K562 (cell line): ENCODE data around the gene SLC11A1. TPM values are rescaled to one million over a fixed set of nuclear protein-coding genes. Genes with fewer than 3 reads are reported as not detected.

Source experiments
- ARID3A ChIP-seq: IDR thresholded peaks from 2 replicates; pipeline ENCODE4 v1.6.1; 2012; ENCODE audit warnings: low read depth, low read length, improper control_type of control experiment, borderline replicate concordance
- BHLHE40 ChIP-seq: IDR thresholded peaks from 2 replicates; pipeline ENCODE4 v1.6.1; 2011; ENCODE audit warnings: low read length, improper control_type of control experiment
- CBFA2T3 ChIP-seq: fragments of 450-650 bp; IDR thresholded peaks from 2 replicates; pipeline ENCODE4 v1.6.1; 2017
- ETV1 ChIP-seq: fragments of 450-650 bp; conservative IDR thresholded peaks from 2 replicates; pipeline ENCODE4 v1.6.1; 2016; ENCODE audit warnings: missing genetic modification characterization, control low read depth, low read depth, missing compliant biosample characterization
- MXI1 ChIP-seq: IDR thresholded peaks from 2 replicates; pipeline ENCODE4 v1.6.1; 2011; ENCODE audit warnings: low read depth, mild to moderate bottlenecking, improper control_type of control experiment, low read length
- NFE2L1 ChIP-seq: fragments of 450-650 bp; IDR thresholded peaks from 2 replicates; pipeline ENCODE4 v1.6.1; 2016; ENCODE audit warnings: missing genetic modification characterization, low read depth, mild to moderate bottlenecking, missing compliant biosample characterization, moderate library complexity, borderline replicate concordance
- PCBP2 ChIP-seq: fragments of 200-400 bp; formaldehyde crosslinking; IDR thresholded peaks from 2 replicates; pipeline ENCODE4 v1.6.1; 2018; ENCODE audit warnings: low read length, low read depth, mild to moderate bottlenecking, moderate library complexity; ENCODE audit not compliant: poor library complexity, severe bottlenecking
- PHF8 ChIP-seq: fragments of 200-600 bp; sonication (generic); IDR thresholded peaks from 2 replicates; pipeline ENCODE4 v1.6.1; 2012; ENCODE audit warnings: mixed run types, mild to moderate bottlenecking, inconsistent platforms, low read length, moderate library complexity, borderline replicate concordance
- RNF2 ChIP-seq: sonication (generic); IDR thresholded peaks from 2 replicates; pipeline ENCODE4 v1.6.1; 2016
- SFPQ ChIP-seq: fragments of 200-400 bp; formaldehyde crosslinking; IDR thresholded peaks from 2 replicates; pipeline ENCODE4 v1.6.1; 2017; ENCODE audit warnings: mild to moderate bottlenecking, low read depth, low read length, moderate library complexity
- ZNF121 ChIP-seq: sonication (generic); formaldehyde crosslinking; conservative IDR thresholded peaks from 2 replicates; pipeline ENCODE4 v1.8.0; 2022; ENCODE audit warnings: missing genetic modification reagents
- ZNF146 ChIP-seq: IDR thresholded peaks from one replicate; pipeline ENCODE4 v1.6.1; 2018; ENCODE audit warnings: missing compliant biosample characterization; ENCODE audit not compliant: unreplicated experiment
- ZNF24 ChIP-seq: fragments of 450-650 bp; IDR thresholded peaks from 2 replicates; pipeline ENCODE4 v1.6.1; 2016
- ZNF398 ChIP-seq: fragments of 250-450 bp; sonication (Bioruptor Pico); IDR thresholded peaks from 2 replicates; pipeline ENCODE4 v1.8.0; 2021; ENCODE audit warnings: moderate library complexity, mild to moderate bottlenecking, inconsistent platforms
- ZNF668 ChIP-seq: fragments of 250-450 bp; sonication (Bioruptor Pico); IDR thresholded peaks from 2 replicates; pipeline ENCODE4 v1.8.0; 2022; ENCODE audit warnings: mild to moderate bottlenecking, inconsistent platforms
- polyA plus RNA-seq, 8 experiments: library from polyadenylated mRNA; depleted of rRNA in 4 of 8; stranded (reverse) in 5 of 8; unstranded in 3 of 8; fragments of >200 nt; fragmentation: Nextera tagmentation in 2 of 8; fragmentation: Illumina TruSeq in 1 of 8; extraction: Ambion mirVana in 2 of 8; extraction: Trizol in 1 of 8; gene quantifications; 2 replicates each; pipeline versions ENCODE4 v1.2.1 to v1.2.3, GENCODE V29; 2011 to 2014; ENCODE audit warnings: inconsistent platforms in 1 of 8, missing spikeins in 1 of 8
- total RNA-seq, 7 experiments: library from RNA; depleted of rRNA in 6 of 7; stranded (reverse); fragments of >200 nt in 6 of 7; fragmentation: Illumina TruSeq in 2 of 7; extraction: Trizol in 2 of 7; gene quantifications; 2 replicates each; pipeline versions ENCODE4 v1.2.1 to v1.2.3, GENCODE V29; 2011 to 2021; ENCODE audit warnings: low replicate concordance in 1 of 7

The SLC11A1 gene
- total and polyA plus RNA-seq, 9 of the 15 experiments (the other 6 are each of a cell fraction or from before 2014, with no cell fraction given), result 0.35 to 1.6 (median 0.65) TPM

- TF ChIP-seq NFE2L1 (tag) (no peak), BHLHE40 (peak; percentile 40; the same call in 1 of the 2 replicates), ZNF668 (CRISPR knock-in tag) (no peak), PCBP2 (no peak), CBFA2T3 (peak; percentile 37; the same call in 1 of the 2 replicates), SFPQ (no peak), PHF8 (peak; percentile 49; the same call in 1 of the 2 replicates), ZNF398 (CRISPR knock-in tag) (no peak), ZNF146 (CRISPR knock-in tag) (no peak), ARID3A (no peak), ZNF24 (no peak), ZNF121 (CRISPR knock-in tag) (no peak), ETV1 (tag) (no peak; the same call in 1 of the 2 replicates), RNF2 (peak; percentile 95), MXI1 (no peak)
Observed at GRCh38 chr2:218395826-218396687, 14.0 kb downstream of the SLC11A1 start (continued).
